LoVo (cell line): ENCODE results near the gene ERBB4.

Experiments
- DNase-seq: peaks from one replicate; pipeline ENCODE4 v3.0.0-alpha.2; 2016; ENCODE audit warnings: low spot score

ERBB4 gene

DNA sequence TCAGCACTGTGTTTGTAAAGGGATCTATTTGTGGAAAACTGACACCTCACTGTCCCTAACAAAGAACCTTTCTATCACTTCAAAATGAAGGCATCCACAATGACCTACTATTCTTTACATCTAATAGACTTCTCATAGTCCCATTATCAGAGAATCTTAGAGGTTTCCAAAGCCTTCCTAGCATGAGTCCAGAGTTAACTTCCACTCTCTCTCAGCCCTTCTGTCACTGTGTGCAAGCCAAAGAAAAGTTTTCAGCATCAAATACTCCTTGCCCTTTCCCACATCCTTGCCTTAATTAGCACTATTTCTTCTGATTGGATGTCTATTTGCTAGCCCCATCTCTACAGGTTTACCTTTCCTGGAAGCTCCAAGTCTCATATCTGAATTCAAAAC lies 178.5 kb downstream of the ERBB4 start:
- no peak for DNase-seq

DNA sequence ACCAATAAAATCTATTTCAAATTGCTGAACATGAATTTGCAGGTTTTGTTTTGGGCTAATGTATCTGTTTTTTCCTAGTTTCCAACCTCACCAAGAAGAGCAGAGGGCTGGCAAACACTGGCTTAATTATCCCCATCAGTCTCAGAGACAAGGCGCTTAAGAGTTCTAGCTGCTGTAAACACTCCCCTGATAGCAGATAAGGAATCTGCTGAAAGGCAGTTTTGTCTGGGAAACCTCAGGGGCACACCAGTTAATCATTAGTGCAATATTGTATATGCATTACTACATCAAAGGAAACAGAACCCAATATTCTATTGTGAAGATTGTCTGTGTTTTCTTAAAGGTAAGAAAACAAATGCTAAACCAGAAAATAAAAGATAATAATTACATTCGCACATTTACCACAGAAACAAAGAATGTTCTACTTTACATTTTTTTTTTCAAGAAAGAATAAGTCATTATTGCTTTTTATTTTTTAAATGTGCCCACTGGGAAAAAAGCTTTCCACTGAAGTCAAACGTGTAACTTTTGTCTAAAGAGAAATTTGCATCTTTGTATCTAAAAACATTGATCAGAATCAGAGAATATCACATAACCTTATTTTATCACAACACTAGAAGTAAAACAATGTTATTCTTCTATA lies 179.1 kb downstream of the ERBB4 start:
- DNase-seq: no peak

- no peak for DNase-seq
These were observed 181.0 kb downstream of the ERBB4 start for GRCh38 chr2:212357606-212358005.

GRCh38 chr2:212354382-212354781 lies 184.2 kb downstream of the ERBB4 start:
- DNase-seq: no peak

GRCh38 chr2:212348501-212348900 lies 190.1 kb downstream of the ERBB4 start:
- DNase-seq: no peak

GRCh38 chr2:212346865-212347264 lies 191.7 kb downstream of the ERBB4 start:
- DNase-seq: no peak

GRCh38 chr2:212345966-212346365 lies 192.6 kb downstream of the ERBB4 start:
- DNase-seq: no peak

DNA sequence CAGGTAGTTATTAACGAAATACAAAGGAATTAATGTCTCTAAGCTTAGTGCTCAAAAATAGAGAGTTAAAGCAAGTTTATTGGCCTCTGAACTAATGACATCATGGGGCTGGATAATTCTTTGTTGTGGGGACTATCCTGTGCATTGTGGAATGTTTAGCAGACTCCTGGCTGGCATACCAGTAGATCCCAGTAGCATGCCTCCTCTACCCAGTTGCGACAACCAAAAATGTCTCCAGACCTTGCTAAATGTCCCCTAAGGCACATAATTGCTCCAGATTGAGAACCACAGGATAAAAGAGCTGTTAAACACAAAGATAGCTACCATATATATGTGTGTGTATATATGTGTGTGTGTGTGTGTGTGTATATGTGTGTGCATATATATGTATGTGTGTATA lies 194.5 kb downstream of the ERBB4 start:
- no peak for DNase-seq

- DNase-seq: no peak
These were observed 195.4 kb downstream of the ERBB4 start for GRCh38 chr2:212343167-212343566.

DNA sequence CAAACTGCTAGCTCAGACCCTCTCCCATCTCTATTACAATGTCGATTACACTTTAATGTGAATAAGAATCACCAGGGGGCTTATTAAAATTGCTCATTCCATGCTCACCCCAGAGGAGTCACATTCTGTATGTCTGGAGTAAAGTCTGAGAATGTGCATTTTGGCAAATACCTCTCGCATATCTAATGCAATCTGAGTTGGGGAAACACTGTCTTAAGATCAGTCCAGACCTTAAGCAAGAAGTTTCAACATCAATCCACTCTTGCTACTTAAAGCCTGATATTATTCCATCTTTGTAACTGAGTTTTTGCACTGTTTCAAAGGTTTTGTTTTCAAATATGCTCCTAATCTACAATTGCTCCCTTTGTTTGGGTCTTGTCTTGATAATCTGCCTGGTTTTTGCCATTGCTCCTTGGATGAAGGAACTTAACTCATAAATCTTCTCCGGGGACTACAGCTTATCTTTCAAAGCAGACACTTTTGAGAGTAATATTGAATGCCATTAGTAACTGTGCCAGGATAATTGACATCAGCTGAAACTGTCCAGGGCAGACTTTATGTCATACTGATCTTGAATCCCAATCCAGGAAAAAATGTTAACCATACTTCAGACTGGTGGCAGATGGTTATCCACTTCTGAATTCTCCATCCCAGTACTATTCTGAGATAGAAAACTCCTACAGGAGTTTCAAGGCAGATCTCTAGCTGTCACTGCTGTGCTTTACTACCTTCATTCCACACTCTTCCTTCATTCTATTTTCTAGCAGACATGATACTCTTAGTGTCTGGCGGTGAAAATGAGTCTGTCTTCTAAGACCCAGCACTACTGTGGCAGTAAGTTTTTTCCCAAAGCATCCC lies 200.9 kb downstream of the ERBB4 start:
- DNase-seq: no peak

GRCh38 chr2:212337036-212337435 lies 201.6 kb downstream of the ERBB4 start:
- DNase-seq: no peak

DNA sequence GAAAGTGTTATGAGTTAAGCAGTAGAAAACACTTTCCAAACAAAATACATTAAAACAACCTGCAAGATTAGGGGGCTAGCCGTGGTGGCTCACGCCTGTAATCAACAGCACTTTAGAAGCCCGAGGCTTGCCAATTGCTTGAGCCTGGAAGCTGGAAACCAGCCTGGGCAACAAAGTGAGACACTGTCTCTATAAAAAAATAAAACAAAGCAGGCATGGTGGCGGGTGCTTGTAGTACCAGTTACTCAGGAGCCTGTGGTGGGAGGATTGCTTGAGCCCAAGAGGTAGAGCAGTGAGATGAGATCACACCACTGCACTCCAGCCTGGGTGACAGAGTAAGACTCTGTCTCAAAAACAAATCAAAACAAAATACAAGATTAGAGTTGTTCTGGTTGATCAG lies 208.3 kb downstream of the ERBB4 start:
- DNase-seq: no peak

DNA sequence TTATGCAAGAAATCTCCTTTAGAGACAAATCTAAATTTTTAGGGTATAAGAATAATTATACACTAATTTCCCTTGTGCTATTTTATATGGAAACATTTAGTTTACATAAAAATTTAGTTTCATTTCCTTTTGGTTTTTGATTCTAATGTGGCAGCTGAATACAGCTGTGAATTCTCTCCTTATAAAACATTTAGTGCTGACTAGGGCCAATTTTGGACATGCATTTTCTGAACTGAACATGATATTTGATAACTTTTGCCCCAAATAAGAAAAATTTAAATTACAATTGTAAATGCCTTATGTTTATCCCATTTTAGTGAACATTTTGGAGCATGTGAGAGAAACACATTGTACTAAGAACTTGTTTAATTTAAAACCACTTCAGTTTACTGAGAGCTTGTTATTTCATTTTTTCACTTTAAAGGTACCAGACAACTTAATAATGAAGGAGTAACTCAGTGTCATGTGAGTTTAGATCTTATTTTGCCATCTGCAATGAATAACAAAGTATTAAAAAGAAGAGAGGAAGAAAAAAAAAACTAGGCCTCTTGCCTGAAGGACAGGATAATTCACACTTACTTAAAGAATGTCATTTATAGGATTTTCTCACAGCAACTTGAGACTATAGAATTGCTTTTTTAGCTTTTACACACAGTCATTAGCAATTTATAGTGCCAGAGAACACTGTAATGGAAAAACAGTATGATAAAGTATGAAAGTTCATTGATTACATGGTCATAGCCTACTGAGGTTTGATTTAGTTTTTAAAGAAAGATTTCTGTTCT lies 209.7 kb downstream of the ERBB4 start:
- DNase-seq: no peak

GRCh38 chr2:212328136-212328535 lies 210.5 kb downstream of the ERBB4 start:
- no peak for DNase-seq

DNA sequence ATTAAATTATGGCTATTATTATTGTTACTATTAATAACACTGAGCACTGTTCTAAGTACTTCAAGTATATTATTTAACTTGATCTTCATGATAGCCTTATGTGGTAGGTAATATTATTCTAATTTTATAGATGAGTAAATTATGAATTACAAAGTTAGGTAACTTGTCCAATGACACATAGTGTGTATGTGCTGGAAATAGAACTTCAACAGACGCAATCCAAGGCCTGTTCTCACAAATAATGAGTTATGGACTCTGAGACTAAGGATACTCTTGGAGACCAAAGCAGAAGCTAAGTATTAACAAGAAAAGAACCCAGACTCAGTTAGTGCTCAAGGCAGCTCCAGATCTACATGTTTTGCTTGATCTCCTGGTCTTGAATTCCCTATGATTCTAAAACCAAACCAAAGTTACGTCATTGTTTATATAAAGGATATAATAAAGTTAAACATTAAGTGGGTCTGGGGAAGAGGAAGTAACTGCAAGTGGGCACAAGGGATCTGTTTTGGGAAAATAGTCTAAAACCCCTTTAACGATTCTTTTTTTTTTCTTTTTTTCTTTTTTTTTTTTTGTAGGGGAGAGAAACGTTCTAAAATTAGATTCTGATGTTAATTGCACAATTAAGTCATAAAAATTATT lies 211.3 kb downstream of the ERBB4 start:
- no peak for DNase-seq

DNA sequence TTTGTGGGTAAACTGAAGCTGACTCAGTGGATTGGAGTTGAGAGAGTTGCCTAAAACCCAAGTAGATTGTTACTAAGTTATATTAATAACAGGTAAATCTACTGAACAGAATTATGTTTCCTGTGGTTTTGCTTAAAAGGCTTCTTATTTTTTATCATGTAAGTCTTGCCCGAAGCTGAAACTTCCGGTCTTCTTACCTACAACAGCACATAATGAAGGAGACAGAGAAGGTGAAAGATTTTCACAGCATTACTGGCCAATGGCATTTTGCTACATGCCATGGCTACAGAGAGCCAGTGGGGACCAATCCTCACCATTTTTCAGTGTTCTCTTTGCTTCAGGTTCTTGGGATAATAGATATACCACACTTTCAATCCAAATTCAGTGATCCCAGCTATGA lies 220.0 kb downstream of the ERBB4 start:
- DNase-seq: no peak

DNA sequence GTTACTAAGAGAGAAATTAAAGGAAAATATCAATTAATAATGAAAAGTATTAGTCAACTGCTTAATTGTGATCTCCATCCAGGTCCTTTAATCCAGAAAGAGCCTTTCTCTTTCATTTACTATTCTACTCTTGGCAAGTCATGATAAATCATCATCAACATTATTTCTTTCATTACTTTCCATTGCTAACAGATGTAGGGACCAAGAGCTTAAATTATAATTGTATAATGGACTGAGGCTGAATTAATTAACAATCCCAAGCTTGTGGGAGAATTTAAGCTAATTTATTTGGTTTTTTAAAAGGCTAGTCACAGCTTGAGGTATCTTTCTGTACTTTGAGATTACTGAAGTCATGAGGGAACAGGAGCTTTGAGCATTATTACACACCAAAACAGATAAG lies 223.9 kb downstream of the ERBB4 start:
- no peak for DNase-seq

DNA sequence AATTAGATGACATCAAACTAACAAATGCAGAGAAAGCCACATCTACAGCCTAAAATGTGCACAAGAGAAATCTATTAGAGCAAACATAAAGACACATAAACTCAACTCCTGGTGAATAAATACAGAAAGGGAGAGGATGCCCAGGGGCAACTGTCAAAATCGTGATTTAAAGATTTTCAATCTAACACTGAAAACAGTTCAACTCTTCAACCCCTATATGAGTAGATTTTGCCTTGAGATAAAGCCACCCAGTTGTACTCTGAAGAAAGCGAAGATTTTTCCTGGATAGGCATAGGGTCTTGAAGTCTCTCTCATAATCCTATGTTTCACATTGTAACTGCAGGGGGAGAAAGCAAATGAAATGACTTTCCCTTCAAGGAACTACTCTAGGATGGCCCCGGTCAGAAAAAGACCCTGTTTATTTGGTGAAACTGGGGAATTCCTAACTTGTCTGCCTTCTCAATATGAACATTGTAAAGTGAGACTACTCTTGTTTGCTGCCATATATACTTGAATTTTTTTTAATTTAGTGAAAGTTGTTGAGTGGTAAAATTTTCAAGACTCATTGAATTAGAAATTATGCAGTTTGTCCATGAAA lies 226.7 kb downstream of the ERBB4 start:
- DNase-seq: no peak

GRCh38 chr2:212299943-212300342 lies 238.7 kb downstream of the ERBB4 start:
- no peak for DNase-seq

GRCh38 chr2:212299333-212299732 lies 239.3 kb downstream of the ERBB4 start:
- no peak for DNase-seq

- no peak for DNase-seq
These were observed 243.0 kb downstream of the ERBB4 start for GRCh38 chr2:212295571-212295970.

GRCh38 chr2:212294816-212295215 lies 243.8 kb downstream of the ERBB4 start:
- no peak for DNase-seq
